NT2/D1 (cell line): ENCODE results near the gene CCK.

Source experiments
- DNase-seq: peaks from one replicate; pipeline ENCODE4 v3.0.0-alpha.2; 2011; ENCODE audit warnings: low read depth, low spot score
- H3K27me3 ChIP-seq: 2 replicates; pipeline ENCODE4 v1.6.0; 2011; ENCODE audit warnings: mild to moderate bottlenecking; ENCODE audit not compliant: insufficient read length, insufficient read depth
- H3K36me3 ChIP-seq: 2 replicates; pipeline ENCODE4 v1.6.1; 2011; ENCODE audit warnings: mild to moderate bottlenecking, low read length, mixed read lengths; ENCODE audit not compliant: insufficient read depth, insufficient read length
- H3K4me1 ChIP-seq: 2 replicates; pipeline ENCODE4 v1.5.1; 2011; ENCODE audit not compliant: insufficient read depth, insufficient read length
- H3K4me3 ChIP-seq: 2 replicates; pipeline ENCODE4 v1.5.1; 2011; ENCODE audit warnings: low read depth; ENCODE audit not compliant: insufficient read length
- H3K9ac ChIP-seq: 2 replicates; pipeline ENCODE4 v1.6.0; 2011; ENCODE audit warnings: low read depth; ENCODE audit not compliant: insufficient read length
- H3K9me3 ChIP-seq: 2 replicates; pipeline ENCODE4 v1.5.1; 2011; ENCODE audit warnings: mild to moderate bottlenecking, low read length; ENCODE audit not compliant: insufficient read depth
- SUZ12 ChIP-seq: IDR thresholded peaks from 2 replicates; pipeline ENCODE4 v1.6.1; 2011; ENCODE audit not compliant: insufficient read length, insufficient read depth; ENCODE audit errors: extremely low read depth
- YY1 ChIP-seq: IDR thresholded peaks from 2 replicates; pipeline ENCODE4 v1.6.1; 2011; ENCODE audit not compliant: insufficient read length, insufficient read depth
- ZNF274 ChIP-seq: IDR thresholded peaks from 2 replicates; pipeline ENCODE4 v1.6.1; 2011; ENCODE audit warnings: mild to moderate bottlenecking, low read depth, low read length

The CCK gene

GRCh38 chr3:42267878-42268277 lies 1.9 kb upstream of the CCK start:
- no peak for DNase-seq
- TF ChIP-seq SUZ12: no peak
- TF ChIP-seq YY1: no peak
- no peak for TF ChIP-seq ZNF274
- Histone ChIP-seq H3K27me3 (peaks cover 22% of the 10 kb centered on the region), H3K9me3 (no peaks in the 10 kb centered on the region; the same call in 1 of the 2 replicates), H3K4me1 (no peaks in the 10 kb centered on the region), H3K36me3 (no peaks in the 10 kb centered on the region), H3K4me3 (no peak overlapping the region), H3K9ac (no peak overlapping the region)

GRCh38 chr3:42265059-42265991 lies 660 bp downstream of the CCK start:
- Histone ChIP-seq H3K27me3 (peaks cover 22% of the 10 kb centered on the region), H3K9ac (no peak overlapping the region), H3K36me3 (no peaks in the 10 kb centered on the region), H3K9me3 (no peaks in the 10 kb centered on the region), H3K4me3 (no peak overlapping the region), H3K4me1 (peaks cover 2% of the 10 kb centered on the region)
- TF ChIP-seq SUZ12: no peak
- no peak for TF ChIP-seq YY1
- no peak for TF ChIP-seq ZNF274
- DNase-seq: no peak

- DNase-seq: no peak
- TF ChIP-seq YY1 (no peak), ZNF274 (no peak), SUZ12 (no peak)
- Histone ChIP-seq H3K4me1 (peaks cover 2% of the 10 kb centered on the region), H3K9me3 (no peaks in the 10 kb centered on the region), H3K27me3 (peaks cover 22% of the 10 kb centered on the region), H3K36me3 (no peaks in the 10 kb centered on the region), H3K9ac (no peak overlapping the region), H3K4me3 (no peak overlapping the region)
Observed at GRCh38 chr3:42264399-42265058, 1.5 kb downstream of the CCK start.

GRCh38 chr3:42263354-42264346 lies 2.3 kb downstream of the CCK start:
- H3K9me3 ChIP-seq: no peaks in the 10 kb centered on the region
- H3K27me3 ChIP-seq: peaks cover 22% of the 10 kb centered on the region
- H3K4me3 ChIP-seq: peak overlapping the region; percentile 48
- TF ChIP-seq ZNF274 (no peak), YY1 (peak; percentile 14), SUZ12 (peak; percentile 34)
- H3K9ac ChIP-seq: peak overlapping the region; percentile 76
- peaks cover 2% of the 10 kb centered on the region for H3K4me1 ChIP-seq
- no peaks in the 10 kb centered on the region for H3K36me3 ChIP-seq
- no peak for DNase-seq

- TF ChIP-seq ZNF274 (no peak), SUZ12 (no peak), YY1 (no peak)
- Histone ChIP-seq H3K9me3 (no peaks in the 10 kb centered on the region), H3K4me3 (no peak overlapping the region), H3K9ac (no peak overlapping the region), H3K27me3 (peaks cover 19% of the 10 kb centered on the region), H3K4me1 (peaks cover 2% of the 10 kb centered on the region), H3K36me3 (no peaks in the 10 kb centered on the region)
- DNase-seq: peak; percentile 47
Observed at GRCh38 chr3:42262525-42262924, 3.5 kb downstream of the CCK start.

GRCh38 chr3:42257007-42257406 lies 9.0 kb downstream of the CCK start:
- DNase-seq: no peak
- H3K9ac ChIP-seq: no peak overlapping the region
- H3K9me3 ChIP-seq: no peaks in the 10 kb centered on the region
- H3K27me3 ChIP-seq: no peaks in the 10 kb centered on the region
- H3K4me3 ChIP-seq: no peak overlapping the region
- peaks cover 2% of the 10 kb centered on the region for H3K4me1 ChIP-seq
- TF ChIP-seq SUZ12 (no peak), ZNF274 (no peak), YY1 (no peak)
- H3K36me3 ChIP-seq: no peaks in the 10 kb centered on the region
